Inflammatory macrophage treated with lipopolysaccharide for 1 hour (primary cell): ENCODE results near the gene RNF223.

Experiments
- DNase-seq, 2 donors: peaks; one replicate each; pipeline ENCODE4 v3.0.0-alpha.2; 2020 to 2022

Gene RNF223

DNA sequence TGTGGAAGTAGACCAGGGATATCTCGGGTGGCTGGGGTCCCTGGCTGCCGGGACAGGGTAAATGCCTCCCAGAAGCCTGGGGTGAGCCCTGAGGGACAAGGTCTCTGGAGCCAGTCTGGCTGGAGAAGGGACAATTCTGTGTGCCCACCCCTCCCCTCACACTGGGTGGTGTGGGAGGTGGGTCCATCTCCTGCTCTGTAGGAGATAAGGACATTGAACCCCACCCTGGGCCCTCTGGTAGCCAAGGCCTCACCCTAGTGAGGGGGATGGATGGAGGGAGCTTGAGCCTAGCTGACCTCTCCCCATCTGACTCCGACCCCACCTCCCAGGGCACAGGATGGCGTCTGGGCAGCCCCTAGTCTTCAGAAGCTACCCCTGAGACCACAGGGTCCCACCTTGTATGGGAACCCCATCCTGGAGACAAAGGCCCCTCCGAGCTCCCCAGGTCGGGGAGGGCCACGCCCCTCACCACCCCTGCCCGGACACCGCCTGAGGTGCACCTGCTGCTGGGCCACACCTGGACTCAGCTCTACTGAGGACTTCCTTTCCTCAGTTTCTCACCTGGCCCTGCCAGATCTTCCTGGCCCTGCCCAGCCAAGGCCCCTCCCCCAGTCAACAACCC lies 49.8 kb downstream of the RNF223 start:
- no peak for DNase-seq

DNA sequence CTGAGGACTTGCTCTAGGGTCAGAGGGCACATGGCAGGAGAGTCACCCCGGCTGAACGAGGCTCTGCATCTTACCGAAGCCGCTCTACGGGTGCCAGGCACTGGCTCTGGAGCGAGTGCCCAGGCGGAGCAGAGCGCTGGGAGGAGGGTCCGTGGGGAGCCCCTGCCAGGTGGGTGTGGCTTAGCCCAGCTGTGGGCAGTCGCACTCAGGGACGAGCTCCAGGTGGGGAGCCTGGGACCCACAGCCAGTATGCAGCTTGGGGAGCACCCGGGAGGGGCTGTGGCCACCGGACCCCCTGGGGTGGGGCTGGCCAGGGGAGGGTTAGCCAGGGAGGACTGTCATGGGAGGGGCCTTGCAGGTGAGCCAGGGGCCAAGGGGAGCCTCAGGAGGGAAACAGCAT lies 50.4 kb downstream of the RNF223 start:
- DNase-seq, result no peak

GRCh38 chr1:1022302-1023009 lies 51.6 kb downstream of the RNF223 start:
- DNase-seq, result no peak

- peak in 1 of 2 donors; percentile 23 for DNase-seq
Observed at GRCh38 chr1:1021920-1022259, 52.2 kb downstream of the RNF223 start.

- DNase-seq, result peak; percentile 86 to 87
Observed at GRCh38 chr1:1021010-1021919, 52.8 kb downstream of the RNF223 start.
